ENCODE data around the gene PDXK.

Gene PDXK

DNA sequence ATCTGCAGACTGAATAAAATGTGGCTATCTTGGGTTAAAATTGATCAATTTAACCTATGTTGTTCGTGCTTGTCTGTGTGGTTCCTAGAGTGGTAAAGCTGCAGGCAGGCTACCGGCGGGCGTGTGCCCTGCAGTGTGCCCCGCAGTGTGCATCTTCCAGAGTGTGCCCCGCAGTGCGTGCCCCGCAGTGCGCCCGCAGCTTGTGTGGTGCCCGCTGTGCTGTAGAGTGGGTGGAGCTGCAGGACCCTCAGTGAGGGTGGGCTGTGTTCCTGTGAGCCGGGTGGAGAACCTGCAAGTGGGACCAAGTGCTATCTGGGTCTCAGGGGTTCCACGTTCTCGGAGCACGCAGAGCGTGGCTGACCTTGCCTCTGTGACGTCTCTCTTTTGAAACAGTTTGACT is 81.2 kb downstream of the PDXK start:
- H3F3A ChIP-seq (ENCODE audit: insufficient read depth): peaks cover under 1% of the 10 kb centered on the region; the same call in 1 of the 2 replicates
- no peak overlapping the region for H2AFZ ChIP-seq (ENCODE audit: low read depth, low read length, severe bottlenecking)
- TF ChIP-seq, protein P1, sequence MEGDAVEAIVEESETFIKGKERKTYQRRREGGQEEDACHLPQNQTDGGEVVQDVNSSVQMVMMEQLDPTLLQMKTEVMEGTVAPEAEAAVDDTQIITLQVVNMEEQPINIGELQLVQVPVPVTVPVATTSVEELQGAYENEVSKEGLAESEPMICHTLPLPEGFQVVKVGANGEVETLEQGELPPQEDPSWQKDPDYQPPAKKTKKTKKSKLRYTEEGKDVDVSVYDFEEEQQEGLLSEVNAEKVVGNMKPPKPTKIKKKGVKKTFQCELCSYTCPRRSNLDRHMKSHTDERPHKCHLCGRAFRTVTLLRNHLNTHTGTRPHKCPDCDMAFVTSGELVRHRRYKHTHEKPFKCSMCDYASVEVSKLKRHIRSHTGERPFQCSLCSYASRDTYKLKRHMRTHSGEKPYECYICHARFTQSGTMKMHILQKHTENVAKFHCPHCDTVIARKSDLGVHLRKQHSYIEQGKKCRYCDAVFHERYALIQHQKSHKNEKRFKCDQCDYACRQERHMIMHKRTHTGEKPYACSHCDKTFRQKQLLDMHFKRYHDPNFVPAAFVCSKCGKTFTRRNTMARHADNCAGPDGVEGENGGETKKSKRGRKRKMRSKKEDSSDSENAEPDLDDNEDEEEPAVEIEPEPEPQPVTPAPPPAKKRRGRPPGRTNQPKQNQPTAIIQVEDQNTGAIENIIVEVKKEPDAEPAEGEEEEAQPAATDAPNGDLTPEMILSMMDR (IDR thresholded peaks at IDR 0.05; ENCODE audit: insufficient read depth, low read length, poor library complexity, severe bottlenecking): no peak
- TF ChIP-seq EZH2phosphoT487 (conservative IDR thresholded peaks at IDR 0.05; ENCODE audit: low read length): no peak
- H3K27me3 ChIP-seq (ENCODE audit: low read length): no peaks in the 10 kb centered on the region
- no peak overlapping the region for H3K27ac ChIP-seq (ENCODE audit: low read depth, low read length)
- H3K36me3 ChIP-seq (ENCODE audit: low read length): no peaks in the 10 kb centered on the region; the same call in 1 of the 2 replicates
- no peaks in the 10 kb centered on the region for H4K20me1 ChIP-seq (ENCODE audit: low read depth, low read length)
- H3K79me2 ChIP-seq (ENCODE audit: insufficient read depth, low read length): no peaks in the 10 kb centered on the region
- H3K9ac ChIP-seq (ENCODE audit: low read length): no peak overlapping the region
- no peaks in the 10 kb centered on the region for H3K9me2 ChIP-seq (replicated peaks; ENCODE audit: insufficient read depth, low read length)
- H3K9me3 ChIP-seq (ENCODE audit: insufficient read depth, low read length): no peaks in the 10 kb centered on the region
- H3K4me3 ChIP-seq (ENCODE audit: insufficient read depth, low read length, poor library complexity, severe bottlenecking): no peak overlapping the region
- no peak overlapping the region for H3K4me2 ChIP-seq (ENCODE audit: low read depth, low read length, poor library complexity, severe bottlenecking)

DNA sequence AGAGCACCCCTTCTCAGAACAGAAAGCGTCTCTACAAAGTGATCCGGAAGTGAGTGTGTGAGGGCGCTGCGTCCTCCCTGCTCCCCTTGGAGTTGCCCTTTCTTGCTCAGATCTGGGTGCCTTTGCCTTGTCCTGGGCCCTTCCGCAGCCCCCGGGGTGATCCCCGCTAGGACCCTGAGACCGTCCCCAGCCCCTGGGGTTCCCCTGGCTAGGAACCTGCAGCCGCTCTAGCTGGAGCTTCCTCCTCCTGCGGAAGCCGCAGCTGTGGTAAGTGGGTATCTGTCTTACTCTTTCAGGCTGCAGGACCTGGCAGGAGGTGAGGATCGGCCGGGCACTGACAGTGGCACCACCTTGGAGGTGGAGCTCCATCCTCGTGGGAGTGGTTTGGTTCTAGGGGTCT is 81.6 kb downstream of the PDXK start:
- Histone ChIP-seq H3K4me3 (ENCODE audit: insufficient read depth, low read length, poor library complexity, severe bottlenecking) (no peak overlapping the region), H3K9me2 (replicated peaks; ENCODE audit: insufficient read depth, low read length) (no peaks in the 10 kb centered on the region), H4K20me1 (ENCODE audit: low read depth, low read length) (no peaks in the 10 kb centered on the region), H3K9me3 (ENCODE audit: insufficient read depth, low read length) (no peaks in the 10 kb centered on the region), H3K4me2 (ENCODE audit: low read depth, low read length, poor library complexity, severe bottlenecking) (no peak overlapping the region), H3K79me2 (ENCODE audit: insufficient read depth, low read length) (no peaks in the 10 kb centered on the region), H2AFZ (ENCODE audit: low read depth, low read length, severe bottlenecking) (no peak overlapping the region), H3F3A (ENCODE audit: insufficient read depth) (peaks cover 5% of the 10 kb centered on the region), H3K36me3 (ENCODE audit: low read length) (no peaks in the 10 kb centered on the region; the same call in 1 of the 2 replicates), H3K9ac (ENCODE audit: low read length) (no peak overlapping the region), H3K27me3 (ENCODE audit: low read length) (no peaks in the 10 kb centered on the region), H3K27ac (ENCODE audit: low read depth, low read length) (no peak overlapping the region)
- no peak for TF ChIP-seq EZH2phosphoT487 (conservative IDR thresholded peaks at IDR 0.05; ENCODE audit: low read length)
- TF ChIP-seq, protein P1 (IDR thresholded peaks at IDR 0.05; ENCODE audit: insufficient read depth, low read length, poor library complexity, severe bottlenecking): no peak

DNA sequence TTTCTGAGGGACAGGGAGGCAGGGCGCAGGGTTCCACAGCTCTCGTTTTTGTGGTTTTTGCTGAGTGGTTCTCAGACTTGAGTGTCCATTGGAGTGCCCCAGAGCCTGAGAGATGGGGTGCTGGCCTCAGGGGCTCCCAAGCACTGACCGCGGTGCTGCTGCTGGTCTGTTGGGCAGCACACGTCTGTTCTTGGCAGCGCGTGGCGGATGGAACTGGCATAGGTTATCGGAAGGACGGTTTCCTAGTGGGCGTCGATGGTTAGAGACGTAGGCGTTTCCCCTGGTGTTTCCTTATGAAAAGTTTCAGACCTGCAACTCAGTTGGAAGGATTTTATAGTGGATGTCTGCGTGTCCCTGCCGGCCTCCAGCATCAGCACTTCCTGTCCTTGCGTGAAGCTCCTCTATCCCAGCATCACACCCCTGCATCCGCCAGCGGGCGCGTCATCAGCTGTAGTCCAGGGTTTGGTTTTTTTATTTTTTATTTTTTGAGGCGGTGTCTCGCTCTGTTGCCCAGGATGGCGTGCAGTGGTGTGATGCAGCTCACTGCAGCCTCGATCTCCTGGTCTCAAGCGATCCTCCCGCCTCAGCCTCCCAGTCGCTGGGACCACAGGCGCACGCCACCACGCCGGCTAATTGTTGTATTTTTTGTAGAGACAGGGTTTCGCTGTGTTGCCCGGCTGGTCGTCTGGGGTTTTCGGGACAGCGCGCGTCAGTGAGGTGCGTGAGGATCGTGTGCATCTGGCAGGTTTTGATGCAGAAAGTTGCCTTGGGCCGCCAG is 82.3 kb downstream of the PDXK start:
- no peaks in the 10 kb centered on the region for H3K79me2 ChIP-seq (ENCODE audit: insufficient read depth, low read length)
- no peak overlapping the region for H3K4me3 ChIP-seq (ENCODE audit: insufficient read depth, low read length, poor library complexity, severe bottlenecking)

More for the DNA sequence above, 82.3 kb downstream of the PDXK start:
- TF ChIP-seq, protein P1 (IDR thresholded peaks at IDR 0.05; ENCODE audit: insufficient read depth, low read length, poor library complexity, severe bottlenecking): no peak
- no peak for TF ChIP-seq EZH2phosphoT487 (conservative IDR thresholded peaks at IDR 0.05; ENCODE audit: low read length)
- peaks cover 8% of the 10 kb centered on the region for H3F3A ChIP-seq (ENCODE audit: insufficient read depth)
- no peaks in the 10 kb centered on the region for H4K20me1 ChIP-seq (ENCODE audit: low read depth, low read length)
- no peaks in the 10 kb centered on the region for H3K27me3 ChIP-seq (ENCODE audit: low read length)
- H2AFZ ChIP-seq (ENCODE audit: low read depth, low read length, severe bottlenecking): no peak overlapping the region
- H3K9me3 ChIP-seq (ENCODE audit: insufficient read depth, low read length): no peaks in the 10 kb centered on the region
- H3K9me2 ChIP-seq (replicated peaks; ENCODE audit: insufficient read depth, low read length): no peaks in the 10 kb centered on the region
- no peak overlapping the region for H3K27ac ChIP-seq (ENCODE audit: low read depth, low read length)
- no peak overlapping the region for H3K4me2 ChIP-seq (ENCODE audit: low read depth, low read length, poor library complexity, severe bottlenecking)
- no peaks in the 10 kb centered on the region for H3K36me3 ChIP-seq (ENCODE audit: low read length)
- no peak overlapping the region for H3K9ac ChIP-seq (ENCODE audit: low read length)
